SH-SY5Y (cell line): ENCODE measurements around the gene WTIP.

Experiments
- GATA2 ChIP-seq: IDR thresholded peaks from 2 replicates; pipeline ENCODE4 v1.6.1; 2011; ENCODE audit warnings: mild to moderate bottlenecking, low read depth, low read length
- GATA3 ChIP-seq: IDR thresholded peaks from 2 replicates; pipeline ENCODE4 v1.6.1; 2011; ENCODE audit warnings: low read depth, mild to moderate bottlenecking, low read length, moderate library complexity

WTIP gene

GRCh38 chr19:34493649-34494044, 12.1 kb downstream of the WTIP start:
- TF ChIP-seq GATA2 = no peak
- no peak for TF ChIP-seq GATA3

GRCh38 chr19:34494601-34495000, 13.0 kb downstream of the WTIP start:
- TF ChIP-seq GATA3 (no peak), GATA2 (no peak)

GRCh38 chr19:34495416-34495815, 13.9 kb downstream of the WTIP start:
- no peak for TF ChIP-seq GATA3
- TF ChIP-seq GATA2 = no peak

GRCh38 chr19:34497112-34497805, 15.7 kb downstream of the WTIP start:
- TF ChIP-seq GATA3 (no peak), GATA2 (no peak)

GRCh38 chr19:34499155-34499834, 17.7 kb downstream of the WTIP start:
- TF ChIP-seq GATA3 = no peak
- TF ChIP-seq GATA2 = no peak

- TF ChIP-seq GATA2 = no peak
- no peak for TF ChIP-seq GATA3
These were observed 19.1 kb downstream of the WTIP start for GRCh38 chr19:34500656-34501120.

GRCh38 chr19:34501339-34502320, 20.1 kb downstream of the WTIP start:
- no peak for TF ChIP-seq GATA2
- TF ChIP-seq GATA3 = no peak

GRCh38 chr19:34502582-34503411, 21.2 kb downstream of the WTIP start:
- TF ChIP-seq GATA2 (no peak), GATA3 (no peak)

- TF ChIP-seq GATA3 (no peak), GATA2 (no peak)
These were observed 22.1 kb downstream of the WTIP start for GRCh38 chr19:34503531-34504272.

GRCh38 chr19:34504273-34504808, 22.8 kb downstream of the WTIP start:
- no peak for TF ChIP-seq GATA2
- TF ChIP-seq GATA3 = no peak

- TF ChIP-seq GATA2 (no peak), GATA3 (no peak)
These were observed 23.3 kb downstream of the WTIP start for GRCh38 chr19:34504809-34505291.

- TF ChIP-seq GATA2 = no peak
- TF ChIP-seq GATA3 = no peak
These were observed 23.9 kb downstream of the WTIP start for GRCh38 chr19:34505321-34506025.
